Measurements from ENCODE around the gene CD27. TPM values are rescaled to one million over a fixed set of nuclear protein-coding genes. Genes with fewer than 3 reads are reported as not detected.

The CD27 gene
- total and polyA plus RNA-seq, 2 of the 8 experiments (the other 6 are each of a cell fraction or from before 2014, with no cell fraction given), result 0.28 to 0.39 TPM

GRCh38 chr12:6428326-6428725, 16.4 kb upstream of the CD27 start:
- Histone ChIP-seq H3K14ac (ENCODE audit: insufficient read length) (no peak overlapping the region), H3K27ac (ENCODE audit: low read depth, low read length) (no peak overlapping the region), H2BK20ac (ENCODE audit: low read length) (no peak overlapping the region), H4K8ac (ENCODE audit: extremely low read depth, insufficient read depth, low read length) (no peak overlapping the region), H4K91ac (replicated peaks; ENCODE audit: insufficient read length, low read length) (no peak overlapping the region), H3K23ac (ENCODE audit: insufficient read length) (no peak overlapping the region), H3K23me2 (ENCODE audit: low read depth, low read length) (no peaks in the 10 kb centered on the region), H2AK5ac (ENCODE audit: low read depth, low read length) (no peak overlapping the region), H2BK15ac (ENCODE audit: low read length) (no peak overlapping the region), H3K9ac (replicated peaks in 1 of 4; ENCODE audit: extremely low read depth in 1 of 4, low read depth in 3 of 4, low read length in 3 of 4) (no peak overlapping the region), H3K56ac (replicated peaks; ENCODE audit: insufficient read length, low read depth, low read length) (no peak overlapping the region), H4K20me1 (replicated peaks in 1 of 2; ENCODE audit: control insufficient read depth in 1 of 2, insufficient read depth in 2 of 2, low read length in 2 of 2) (no peaks in the 10 kb centered on the region), H2BK120ac (replicated peaks; ENCODE audit: low read depth, low read length) (no peak overlapping the region), H3K4me3 (ENCODE audit: extremely low read depth in 1 of 4, insufficient read depth in 2 of 4, low read depth in 3 of 4, low read length in 4 of 4) (no peak overlapping the region), H4K5ac (ENCODE audit: insufficient read length, low read depth, low read length) (no peak overlapping the region), H3K36me3 (ENCODE audit: control insufficient read depth in 2 of 4, insufficient read depth in 4 of 4, low read length in 3 of 4) (no peaks in the 10 kb centered on the region), H3K4ac (replicated peaks; ENCODE audit: insufficient read length, low read depth, low read length) (no peak overlapping the region), H2BK12ac (ENCODE audit: low read depth, low read length) (no peak overlapping the region), H3K4me2 (ENCODE audit: insufficient read depth in 1 of 2, low read depth in 2 of 2, low read length in 2 of 2) (no peak overlapping the region), H2BK5ac (ENCODE audit: low read depth, low read length) (no peak overlapping the region), H3K18ac (ENCODE audit: extremely low read depth, low read length) (no peak overlapping the region), H3K79me1 (ENCODE audit: low read depth, low read length) (no peaks in the 10 kb centered on the region), H3K27me3 (replicated peaks in 1 of 4; ENCODE audit: control insufficient read depth in 3 of 4, extremely low read depth in 1 of 4, insufficient read depth in 3 of 4, low read length in 3 of 4) (no peaks in the 10 kb centered on the region; a peak in 1 of 7 replicates), H3K79me2 (ENCODE audit: control insufficient read depth in 1 of 2, insufficient read depth in 2 of 2, low read length in 2 of 2) (no peaks in the 10 kb centered on the region), H3K9me3 (ENCODE audit: insufficient read depth in 2 of 2, low read depth in 1 of 2, low read length in 1 of 2) (no peaks in the 10 kb centered on the region), H2AFZ (ENCODE audit: low read length) (no peak overlapping the region), H3K4me1 (replicated peaks in 1 of 4; ENCODE audit: control insufficient read depth in 3 of 4, insufficient read depth in 4 of 4, low read length in 3 of 4) (peaks cover 0 to 4% (median under 1%) of the 10 kb centered on the region in 4 experiments; a peak in 2 of 7 replicates)
- WGBS, 2 experiments (ENCODE audit: extremely low coverage in 1 of 2, insufficient coverage in 1 of 2, insufficient read length in 1 of 2, insufficient replicate concordance in 2 of 2, low coverage in 1 of 2, low lambda C conversion rate in 2 of 2, missing lambda C conversion rate in 1 of 2), result 89% methylated on average over 3 of the region's 3 CpGs; no CpG with 5 or more reads in 1 of the 2 experiments
- no peak for FAIRE-seq
- POLR2A ChIA-PET (ENCODE audit: partially characterized antibody), result interaction anchor here (0.7 to 1.6 kb wide), 3 partner anchors 19 to 133 kb away, joined by 4 to 6 read pairs (median 5); partner anchors contain the start of gene VAMP1
- CTCF ChIA-PET (ENCODE audit: partially characterized antibody), result interaction anchor here (0.6 to 7.4 kb wide), 4 partner anchors 11 to 110 kb away, joined by 3 to 202 read pairs (median 6); no protein-coding TSS in a partner anchor
- no peak for DNase-seq (ENCODE audit: low read depth in 1 of 2, low spot score in 2 of 2)
- TF ChIP-seq CEBPB (IDR thresholded peaks at IDR 0.05; ENCODE audit: low read depth, low read length), result no peak
- no peak for TF ChIP-seq CBX5 (IDR thresholded peaks at IDR 0.05; ENCODE audit: low read depth, low read length)
- TF ChIP-seq TEAD4 (IDR thresholded peaks at IDR 0.05; ENCODE audit: low read depth, low read length), result no peak
- TF ChIP-seq NANOG (IDR thresholded peaks at IDR 0.05; ENCODE audit: insufficient read depth, low read depth, low read length, poor library complexity, severe bottlenecking), result no peak
- no peak for TF ChIP-seq TCF12 (IDR thresholded peaks at IDR 0.05; ENCODE audit: low read depth, low read length)
- TF ChIP-seq E2F6 (IDR thresholded peaks at IDR 0.05), result no peak
